Measurements from ENCODE around the gene CLRN3.

DNA sequence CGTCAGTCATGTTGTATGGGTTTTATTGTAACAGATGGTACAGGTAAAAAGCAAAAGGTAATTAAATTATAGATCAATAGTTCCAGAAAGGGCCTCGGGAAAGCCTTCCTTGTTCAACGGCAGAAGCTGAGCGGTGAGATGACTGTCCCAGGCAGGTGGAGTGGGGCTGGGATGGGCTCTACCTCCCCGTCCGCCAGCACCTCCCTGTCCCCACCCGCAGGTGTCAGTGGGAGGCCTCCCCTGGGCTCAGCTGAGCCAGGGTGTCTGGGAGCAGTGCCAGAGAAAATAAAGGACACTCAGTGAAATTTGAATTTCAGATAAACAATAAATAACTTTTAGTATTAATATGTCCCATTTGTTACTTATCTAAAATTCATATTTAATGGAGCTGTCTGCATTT is 58.9 kb downstream of the CLRN3 start:
- TF ChIP-seq, protein P1, sequence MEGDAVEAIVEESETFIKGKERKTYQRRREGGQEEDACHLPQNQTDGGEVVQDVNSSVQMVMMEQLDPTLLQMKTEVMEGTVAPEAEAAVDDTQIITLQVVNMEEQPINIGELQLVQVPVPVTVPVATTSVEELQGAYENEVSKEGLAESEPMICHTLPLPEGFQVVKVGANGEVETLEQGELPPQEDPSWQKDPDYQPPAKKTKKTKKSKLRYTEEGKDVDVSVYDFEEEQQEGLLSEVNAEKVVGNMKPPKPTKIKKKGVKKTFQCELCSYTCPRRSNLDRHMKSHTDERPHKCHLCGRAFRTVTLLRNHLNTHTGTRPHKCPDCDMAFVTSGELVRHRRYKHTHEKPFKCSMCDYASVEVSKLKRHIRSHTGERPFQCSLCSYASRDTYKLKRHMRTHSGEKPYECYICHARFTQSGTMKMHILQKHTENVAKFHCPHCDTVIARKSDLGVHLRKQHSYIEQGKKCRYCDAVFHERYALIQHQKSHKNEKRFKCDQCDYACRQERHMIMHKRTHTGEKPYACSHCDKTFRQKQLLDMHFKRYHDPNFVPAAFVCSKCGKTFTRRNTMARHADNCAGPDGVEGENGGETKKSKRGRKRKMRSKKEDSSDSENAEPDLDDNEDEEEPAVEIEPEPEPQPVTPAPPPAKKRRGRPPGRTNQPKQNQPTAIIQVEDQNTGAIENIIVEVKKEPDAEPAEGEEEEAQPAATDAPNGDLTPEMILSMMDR (conservative IDR thresholded peaks at IDR 0.05; ENCODE audit: low read length), result no peak
- TF ChIP-seq EZH2phosphoT487 (IDR thresholded peaks at IDR 0.05; ENCODE audit: borderline replicate concordance), result no peak

Measured in Loucy (cell line).